GM19238 (cell line): ENCODE data around the gene ST6GALNAC1.

Source experiments
- DNase-seq: peaks from one replicate; pipeline ENCODE4 v3.0.0; 2011; ENCODE audit warnings: low spot score; ENCODE audit not compliant: insufficient read length

Gene ST6GALNAC1

GRCh38 chr17:76581515-76581914 is 62.0 kb downstream of the ST6GALNAC1 start:
- DNase-seq = no peak

DNA sequence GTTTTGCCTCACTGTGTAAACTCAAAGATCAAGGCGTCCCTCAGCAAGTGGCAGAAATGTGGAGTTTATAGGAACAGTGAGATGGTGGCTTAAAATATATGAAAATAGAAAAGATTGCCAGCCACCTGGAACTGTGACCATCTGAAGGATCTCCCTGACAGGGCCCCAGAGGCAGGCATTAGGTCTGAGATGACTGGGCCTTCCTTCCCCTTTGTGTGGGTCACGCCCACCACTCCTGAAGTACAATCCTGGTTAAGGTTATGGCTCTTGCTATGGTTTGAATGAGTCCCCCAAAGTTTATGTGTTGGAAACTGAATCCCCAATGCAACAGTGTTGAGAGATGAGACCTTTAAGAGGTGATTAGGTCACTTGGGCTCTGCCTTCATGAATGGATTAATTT is 64.3 kb downstream of the ST6GALNAC1 start:
- no peak for DNase-seq

DNA sequence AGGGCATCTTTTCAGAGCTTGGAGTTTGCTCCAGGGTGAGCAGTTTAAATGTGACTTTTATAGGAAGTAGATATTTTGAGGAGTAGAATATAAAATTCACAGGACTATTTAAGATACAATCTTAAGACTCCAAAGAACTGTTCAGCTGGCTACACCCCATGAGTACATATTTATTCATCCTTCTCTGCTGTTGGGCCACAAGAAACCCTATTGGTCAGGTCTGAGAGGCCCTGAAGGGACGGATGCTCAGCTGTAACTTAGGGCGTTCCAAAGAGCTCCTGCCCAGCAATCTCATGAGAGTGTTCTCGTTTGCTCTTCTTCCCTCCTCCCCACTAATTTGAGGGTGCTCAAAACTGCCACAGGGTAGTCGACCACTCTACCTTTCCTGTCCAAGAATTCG is 65.2 kb downstream of the ST6GALNAC1 start:
- DNase-seq = no peak

DNA sequence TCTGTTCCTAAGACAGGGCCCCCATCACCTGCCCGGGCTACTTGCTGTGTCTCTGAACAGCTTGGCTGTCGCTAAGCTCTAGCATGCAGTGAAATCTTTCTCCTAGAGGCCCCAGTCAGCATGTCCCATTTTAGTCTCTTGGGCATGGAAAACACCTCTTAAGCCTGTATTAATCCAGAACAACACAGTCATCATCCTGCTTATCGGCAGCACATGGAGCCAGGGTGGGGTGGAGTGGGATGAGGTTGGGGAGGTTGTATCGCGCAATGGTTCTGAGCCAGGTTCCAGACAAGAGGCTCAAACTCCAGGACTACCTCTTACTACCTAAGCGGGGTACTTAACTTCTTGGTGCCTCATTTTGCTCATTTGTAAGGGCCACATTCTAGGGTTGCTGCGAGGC is 65.7 kb downstream of the ST6GALNAC1 start:
- no peak for DNase-seq

GRCh38 chr17:76576189-76576588 is 67.4 kb downstream of the ST6GALNAC1 start:
- no peak for DNase-seq

GRCh38 chr17:76575570-76575969 is 68.0 kb downstream of the ST6GALNAC1 start:
- DNase-seq = no peak
